Astrocyte (in vitro differentiated cells and primary cell): Measurements from ENCODE around the gene CROCC.

ENCODE experiments used
- EZH2 ChIP-seq: IDR thresholded peaks from 2 replicates; pipeline ENCODE4 v1.6.1; 2012; ENCODE audit warnings: mild to moderate bottlenecking, low read length, inconsistent platforms; ENCODE audit not compliant: insufficient read depth
- TF ChIP-seq, protein P1 (sequence below): IDR thresholded peaks from 2 replicates; pipeline ENCODE4 v1.5.1; 2011; ENCODE audit warnings: low read depth, mild to moderate bottlenecking, inconsistent platforms, low read length, moderate library complexity; ENCODE audit not compliant: insufficient read depth

DNA sequence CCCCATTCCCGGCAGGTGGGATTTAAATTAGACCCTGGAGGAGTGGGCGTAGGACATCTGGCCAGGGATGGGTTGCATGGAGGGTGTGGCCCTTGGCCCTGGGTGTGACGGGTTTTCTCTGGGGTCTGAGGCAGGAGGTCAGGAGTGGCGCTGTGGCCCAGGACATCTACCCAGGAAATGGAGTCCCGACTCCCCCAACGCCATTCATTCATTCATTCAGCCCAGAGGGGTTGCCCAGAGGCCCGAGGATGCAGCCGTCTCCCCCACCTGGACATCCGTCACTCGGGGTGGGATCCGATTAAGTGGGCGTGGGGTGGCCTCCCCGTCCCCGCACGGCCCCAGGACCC, 89.3 kb downstream of the CROCC start:
- TF ChIP-seq, protein P1, sequence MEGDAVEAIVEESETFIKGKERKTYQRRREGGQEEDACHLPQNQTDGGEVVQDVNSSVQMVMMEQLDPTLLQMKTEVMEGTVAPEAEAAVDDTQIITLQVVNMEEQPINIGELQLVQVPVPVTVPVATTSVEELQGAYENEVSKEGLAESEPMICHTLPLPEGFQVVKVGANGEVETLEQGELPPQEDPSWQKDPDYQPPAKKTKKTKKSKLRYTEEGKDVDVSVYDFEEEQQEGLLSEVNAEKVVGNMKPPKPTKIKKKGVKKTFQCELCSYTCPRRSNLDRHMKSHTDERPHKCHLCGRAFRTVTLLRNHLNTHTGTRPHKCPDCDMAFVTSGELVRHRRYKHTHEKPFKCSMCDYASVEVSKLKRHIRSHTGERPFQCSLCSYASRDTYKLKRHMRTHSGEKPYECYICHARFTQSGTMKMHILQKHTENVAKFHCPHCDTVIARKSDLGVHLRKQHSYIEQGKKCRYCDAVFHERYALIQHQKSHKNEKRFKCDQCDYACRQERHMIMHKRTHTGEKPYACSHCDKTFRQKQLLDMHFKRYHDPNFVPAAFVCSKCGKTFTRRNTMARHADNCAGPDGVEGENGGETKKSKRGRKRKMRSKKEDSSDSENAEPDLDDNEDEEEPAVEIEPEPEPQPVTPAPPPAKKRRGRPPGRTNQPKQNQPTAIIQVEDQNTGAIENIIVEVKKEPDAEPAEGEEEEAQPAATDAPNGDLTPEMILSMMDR: no peak
- TF ChIP-seq EZH2: no peak
